Measurements from ENCODE around the gene ZCCHC3.
"Not testable (repeated sequence)": the region's sequence is repeated elsewhere in the genome, so short reads cannot be mapped to it uniquely, and the experiment has no call there.

ZCCHC3 gene

GRCh38 chr20:297098-297924 lies at the start of gene ZCCHC3:
ZCCHC3 (plus strand) TSS chr20:297570; CDS start chr20:297587, 17 bp downstream.
- Histone ChIP-seq H3K36me3 (ENCODE audit: control insufficient read depth in 5 of 5, insufficient read depth in 5 of 5, low read length in 5 of 5) (peaks cover 0 to 8% (median 0%) of the 10 kb centered on the region in 5 donors), H3K4me1 (ENCODE audit: control insufficient read depth in 5 of 5, insufficient read depth in 5 of 5, low read length in 5 of 5) (peaks cover 7 to 43% (median 39%) of the 10 kb centered on the region in 5 donors), H3K4me3 (ENCODE audit: low read depth in 1 of 5, low read length in 5 of 5) (peak within 1 kb of the TSS; percentile 85 to 95 (median 90)), H3K9me3 (ENCODE audit: control insufficient read depth in 5 of 5, low read length in 5 of 5) (no peaks in the 10 kb centered on the region), H3K27me3 (ENCODE audit: control insufficient read depth in 5 of 5, insufficient read depth in 4 of 5, low read length in 5 of 5) (no peaks in the 10 kb centered on the region), H3K27ac (ENCODE audit: low read depth, low read length) (peak within 1 kb of the TSS; percentile 78), H3K9ac (ENCODE audit: low read length in 5 of 5) (peak within 1 kb of the TSS; percentile 52 to 98 (median 91))

- Histone ChIP-seq H3K27me3 (ENCODE audit: control insufficient read depth in 5 of 5, insufficient read depth in 4 of 5, low read length in 5 of 5) (no peaks in the 10 kb centered on the region), H3K36me3 (ENCODE audit: control insufficient read depth in 5 of 5, insufficient read depth in 5 of 5, low read length in 5 of 5) (no peaks in the 10 kb centered on the region), H3K4me3 (ENCODE audit: low read depth in 1 of 5, low read length in 5 of 5) (no peak overlapping the region), H3K9ac (ENCODE audit: low read length in 5 of 5) (no peak overlapping the region), H3K4me1 (ENCODE audit: control insufficient read depth in 5 of 5, insufficient read depth in 5 of 5, low read length in 5 of 5) (no peaks in the 10 kb centered on the region), H3K27ac (ENCODE audit: low read depth, low read length) (no peak overlapping the region), H3K9me3 (ENCODE audit: control insufficient read depth in 5 of 5, low read length in 5 of 5) (peaks cover 0 to 6% (median 0%) of the 10 kb centered on the region in 5 donors)
These were observed 46.0 kb upstream of the ZCCHC3 start for GRCh38 chr20:251354-251753.

- H3K36me3 ChIP-seq (ENCODE audit: control insufficient read depth in 5 of 5, insufficient read depth in 5 of 5, low read length in 5 of 5), result no peaks in the 10 kb centered on the region
- H3K4me3 ChIP-seq (ENCODE audit: low read depth in 1 of 5, low read length in 5 of 5), result no peak overlapping the region
These were observed 44.6 kb upstream of the ZCCHC3 start for GRCh38 chr20:252801-253200.

GRCh38 chr20:253447-253846 lies 43.9 kb upstream of the ZCCHC3 start:
- not testable (repeated sequence) for H3K9ac ChIP-seq (ENCODE audit: low read length in 5 of 5); H3K9me3 ChIP-seq (ENCODE audit: control insufficient read depth in 5 of 5, low read length in 5 of 5); H3K27me3 ChIP-seq (ENCODE audit: control insufficient read depth in 5 of 5, insufficient read depth in 4 of 5, low read length in 5 of 5); H3K36me3 ChIP-seq (ENCODE audit: control insufficient read depth in 5 of 5, insufficient read depth in 5 of 5, low read length in 5 of 5); H3K27ac ChIP-seq (ENCODE audit: low read depth, low read length); H3K4me3 ChIP-seq (ENCODE audit: low read depth in 1 of 5, low read length in 5 of 5)
- peaks cover 0 to 14% (median 9%) of the 10 kb centered on the region in 5 donors for H3K4me1 ChIP-seq (ENCODE audit: control insufficient read depth in 5 of 5, insufficient read depth in 5 of 5, low read length in 5 of 5)

More at GRCh38 chr20:252801-253200, 44.6 kb upstream of the ZCCHC3 start:
- Histone ChIP-seq H3K4me1 (ENCODE audit: control insufficient read depth in 5 of 5, insufficient read depth in 5 of 5, low read length in 5 of 5) (peaks cover 0 to 8% (median 3%) of the 10 kb centered on the region in 5 donors), H3K27ac (ENCODE audit: low read depth, low read length) (no peak overlapping the region), H3K9me3 (ENCODE audit: control insufficient read depth in 5 of 5, low read length in 5 of 5) (no peaks in the 10 kb centered on the region), H3K9ac (ENCODE audit: low read length in 5 of 5) (no peak overlapping the region), H3K27me3 (ENCODE audit: control insufficient read depth in 5 of 5, insufficient read depth in 4 of 5, low read length in 5 of 5) (no peaks in the 10 kb centered on the region)

GRCh38 chr20:257419-257818 lies 40.0 kb upstream of the ZCCHC3 start, which contains the start of gene DEFB132:
DEFB132 (plus strand) TSS chr20:257724; CDS start chr20:257779, 55 bp downstream.
- Histone ChIP-seq H3K36me3 (ENCODE audit: control insufficient read depth in 5 of 5, insufficient read depth in 5 of 5, low read length in 5 of 5) (no peaks in the 10 kb centered on the region), H3K4me3 (ENCODE audit: low read depth in 1 of 5, low read length in 5 of 5) (peak within 1 kb of the TSS in 1 of 5 donors; percentile 13), H3K27ac (ENCODE audit: low read depth, low read length) (peak within 1 kb of the TSS; percentile 44), H3K27me3 (ENCODE audit: control insufficient read depth in 5 of 5, insufficient read depth in 4 of 5, low read length in 5 of 5) (no peaks in the 10 kb centered on the region), H3K4me1 (ENCODE audit: control insufficient read depth in 5 of 5, insufficient read depth in 5 of 5, low read length in 5 of 5) (peaks cover 0 to 32% (median 23%) of the 10 kb centered on the region in 5 donors), H3K9me3 (ENCODE audit: control insufficient read depth in 5 of 5, low read length in 5 of 5) (no peaks in the 10 kb centered on the region), H3K9ac (ENCODE audit: low read length in 5 of 5) (no peak within 1 kb of the TSS)

GRCh38 chr20:258269-258858 lies 39.0 kb upstream of the ZCCHC3 start:
- H3K27ac ChIP-seq (ENCODE audit: low read depth, low read length), result peak overlapping the region; percentile 44
- H3K4me3 ChIP-seq (ENCODE audit: low read depth in 1 of 5, low read length in 5 of 5), result peak overlapping the region in 1 of 5 donors; percentile 13
- no peaks in the 10 kb centered on the region for H3K9me3 ChIP-seq (ENCODE audit: control insufficient read depth in 5 of 5, low read length in 5 of 5)
- no peaks in the 10 kb centered on the region for H3K27me3 ChIP-seq (ENCODE audit: control insufficient read depth in 5 of 5, insufficient read depth in 4 of 5, low read length in 5 of 5)
- no peaks in the 10 kb centered on the region for H3K36me3 ChIP-seq (ENCODE audit: control insufficient read depth in 5 of 5, insufficient read depth in 5 of 5, low read length in 5 of 5)
- no peak overlapping the region for H3K9ac ChIP-seq (ENCODE audit: low read length in 5 of 5)
- peaks cover 0 to 32% (median 23%) of the 10 kb centered on the region in 5 donors for H3K4me1 ChIP-seq (ENCODE audit: control insufficient read depth in 5 of 5, insufficient read depth in 5 of 5, low read length in 5 of 5)

GRCh38 chr20:258963-259362 lies 38.4 kb upstream of the ZCCHC3 start:
- H3K36me3 ChIP-seq (ENCODE audit: control insufficient read depth in 5 of 5, insufficient read depth in 5 of 5, low read length in 5 of 5), result no peaks in the 10 kb centered on the region
- H3K27ac ChIP-seq (ENCODE audit: low read depth, low read length), result peak overlapping the region; percentile 54
- no peak overlapping the region for H3K4me3 ChIP-seq (ENCODE audit: low read depth in 1 of 5, low read length in 5 of 5)
- peaks cover 0 to 32% (median 23%) of the 10 kb centered on the region in 5 donors for H3K4me1 ChIP-seq (ENCODE audit: control insufficient read depth in 5 of 5, insufficient read depth in 5 of 5, low read length in 5 of 5)
- H3K9ac ChIP-seq (ENCODE audit: low read length in 5 of 5), result no peak overlapping the region
- H3K9me3 ChIP-seq (ENCODE audit: control insufficient read depth in 5 of 5, low read length in 5 of 5), result no peaks in the 10 kb centered on the region
- H3K27me3 ChIP-seq (ENCODE audit: control insufficient read depth in 5 of 5, insufficient read depth in 4 of 5, low read length in 5 of 5), result no peaks in the 10 kb centered on the region

GRCh38 chr20:259981-260380 lies 37.4 kb upstream of the ZCCHC3 start:
- no peaks in the 10 kb centered on the region for H3K36me3 ChIP-seq (ENCODE audit: control insufficient read depth in 5 of 5, insufficient read depth in 5 of 5, low read length in 5 of 5)
- peaks cover 0 to 32% (median 23%) of the 10 kb centered on the region in 5 donors for H3K4me1 ChIP-seq (ENCODE audit: control insufficient read depth in 5 of 5, insufficient read depth in 5 of 5, low read length in 5 of 5)
- H3K4me3 ChIP-seq (ENCODE audit: low read depth in 1 of 5, low read length in 5 of 5), result no peak overlapping the region
- H3K9ac ChIP-seq (ENCODE audit: low read length in 5 of 5), result no peak overlapping the region
- H3K27me3 ChIP-seq (ENCODE audit: control insufficient read depth in 5 of 5, insufficient read depth in 4 of 5, low read length in 5 of 5), result no peaks in the 10 kb centered on the region
- H3K9me3 ChIP-seq (ENCODE audit: control insufficient read depth in 5 of 5, low read length in 5 of 5), result no peaks in the 10 kb centered on the region
- H3K27ac ChIP-seq (ENCODE audit: low read depth, low read length), result peak overlapping the region; percentile 54

GRCh38 chr20:263701-264100 lies 33.7 kb upstream of the ZCCHC3 start:
- peaks cover 7 to 37% (median 29%) of the 10 kb centered on the region in 5 donors for H3K4me1 ChIP-seq (ENCODE audit: control insufficient read depth in 5 of 5, insufficient read depth in 5 of 5, low read length in 5 of 5)
- no peak overlapping the region for H3K27ac ChIP-seq (ENCODE audit: low read depth, low read length)
- H3K27me3 ChIP-seq (ENCODE audit: control insufficient read depth in 5 of 5, insufficient read depth in 4 of 5, low read length in 5 of 5), result no peaks in the 10 kb centered on the region
- no peaks in the 10 kb centered on the region for H3K9me3 ChIP-seq (ENCODE audit: control insufficient read depth in 5 of 5, low read length in 5 of 5)
- no peak overlapping the region for H3K4me3 ChIP-seq (ENCODE audit: low read depth in 1 of 5, low read length in 5 of 5)
- no peak overlapping the region for H3K9ac ChIP-seq (ENCODE audit: low read length in 5 of 5)
- H3K36me3 ChIP-seq (ENCODE audit: control insufficient read depth in 5 of 5, insufficient read depth in 5 of 5, low read length in 5 of 5), result no peaks in the 10 kb centered on the region

Measured in subcutaneous abdominal adipose tissue (tissue), 5 donors.